Measurements from ENCODE around the gene ACOXL. TPM values are rescaled to one million over a fixed set of nuclear protein-coding genes. Genes with fewer than 3 reads are reported as not detected.

The ACOXL gene
- polyA plus RNA-seq, 3 donors from 2014 or later, result not detected

DNA sequence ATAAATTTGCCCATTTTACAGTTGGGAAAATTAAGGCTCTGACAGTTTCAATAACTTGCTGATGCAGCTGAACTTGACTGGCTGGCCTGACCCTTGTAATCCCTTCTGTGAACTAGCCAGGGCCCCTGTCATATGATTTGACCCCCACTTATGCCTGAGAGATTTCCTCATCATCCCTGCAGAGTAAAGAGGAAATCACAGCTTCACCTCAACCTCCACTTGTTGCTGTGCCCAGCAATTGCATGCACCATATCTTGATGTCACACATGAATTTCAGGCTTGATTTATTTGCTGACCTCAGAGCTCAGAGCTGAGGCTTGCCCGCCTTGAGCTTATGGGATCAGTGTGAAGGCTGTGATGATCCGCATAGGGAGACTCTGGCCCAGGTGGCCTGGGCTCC is 108.1 kb downstream of the ACOXL start:
- H3K9me3 Mint-ChIP-seq, result peaks cover 0 to 3% (median 0%) of the 10 kb centered on the region in 6 donors

GRCh38 chr2:110842048-110842447 is 109.7 kb downstream of the ACOXL start:
- peaks cover 53 to 74% of the 10 kb centered on the region in 2 donors for H3K4me1 Mint-ChIP-seq
- no peak overlapping the region for H3K4me3 Mint-ChIP-seq
- no peak for DNase-seq
- H3K27ac Mint-ChIP-seq, result no peak overlapping the region
- peaks cover 0 to 3% (median 0%) of the 10 kb centered on the region in 6 donors for H3K9me3 Mint-ChIP-seq
- H3K36me3 Mint-ChIP-seq, result peaks cover 0 to 4% (median 0%) of the 10 kb centered on the region in 3 donors
- peaks cover 12 to 27% (median 22%) of the 10 kb centered on the region in 3 donors for H3K27me3 Mint-ChIP-seq (ENCODE audit: low read depth in 3 of 3)

More for the DNA sequence above, 108.1 kb downstream of the ACOXL start:
- DNase-seq, result peak in 1 of 3 donors; percentile 32
- peaks cover 0 to 12% (median 9%) of the 10 kb centered on the region in 3 donors for H3K27me3 Mint-ChIP-seq (ENCODE audit: low read depth in 3 of 3)
- H3K4me3 Mint-ChIP-seq, result peak overlapping the region in 4 of 5 donors; percentile 10 to 48 (median 36)
- H3K36me3 Mint-ChIP-seq, result peaks cover 0 to 4% (median 0%) of the 10 kb centered on the region in 3 donors
- H3K27ac Mint-ChIP-seq, result peak overlapping the region in 1 of 6 donors; percentile 60
- H3K4me1 Mint-ChIP-seq, result peaks cover 38 to 59% of the 10 kb centered on the region in 2 donors

- H3K9me3 Mint-ChIP-seq, result peaks cover 0 to 3% (median 0%) of the 10 kb centered on the region in 6 donors
- H3K4me1 Mint-ChIP-seq, result peaks cover 68 to 89% of the 10 kb centered on the region in 2 donors
- peaks cover 14 to 34% (median 23%) of the 10 kb centered on the region in 3 donors for H3K27me3 Mint-ChIP-seq (ENCODE audit: low read depth in 3 of 3)
- H3K27ac Mint-ChIP-seq, result no peak overlapping the region
- peak overlapping the region in 1 of 5 donors; percentile 1 for H3K4me3 Mint-ChIP-seq
- H3K36me3 Mint-ChIP-seq, result peaks cover 0 to 4% (median 0%) of the 10 kb centered on the region in 3 donors
- no peak for DNase-seq
Observed at GRCh38 chr2:110843496-110843895, 111.1 kb downstream of the ACOXL start.

GRCh38 chr2:110843959-110844510 is 111.7 kb downstream of the ACOXL start:
- no peak for DNase-seq
- no peak overlapping the region for H3K27ac Mint-ChIP-seq
- peaks cover 70 to 90% of the 10 kb centered on the region in 2 donors for H3K4me1 Mint-ChIP-seq
- H3K27me3 Mint-ChIP-seq (ENCODE audit: low read depth in 3 of 3), result peaks cover 18 to 34% (median 23%) of the 10 kb centered on the region in 3 donors
- H3K36me3 Mint-ChIP-seq, result peaks cover 0 to 4% (median 0%) of the 10 kb centered on the region in 3 donors
- H3K4me3 Mint-ChIP-seq, result no peak overlapping the region
- H3K9me3 Mint-ChIP-seq, result peaks cover 0 to 3% (median 0%) of the 10 kb centered on the region in 6 donors

- H3K36me3 Mint-ChIP-seq, result no peaks in the 10 kb centered on the region
- H3K4me3 Mint-ChIP-seq, result peak overlapping the region; percentile 75 to 95 (median 82)
- H3K4me1 Mint-ChIP-seq, result peaks cover 80 to 90% of the 10 kb centered on the region in 2 donors
- H3K9me3 Mint-ChIP-seq, result peaks cover 0 to 3% (median 0%) of the 10 kb centered on the region in 6 donors
- no peak for DNase-seq
- peak overlapping the region; percentile 92 to 98 (median 94) for H3K27ac Mint-ChIP-seq
- peaks cover 23 to 42% (median 27%) of the 10 kb centered on the region in 3 donors for H3K27me3 Mint-ChIP-seq (ENCODE audit: low read depth in 3 of 3)
Observed at GRCh38 chr2:110847651-110848050, 115.3 kb downstream of the ACOXL start.

GRCh38 chr2:110848071-110848470 is 115.7 kb downstream of the ACOXL start:
- Mint-ChIP-seq H3K36me3 (no peaks in the 10 kb centered on the region), H3K27ac (peak overlapping the region in 5 of 6 donors; percentile 42 to 98 (median 94)), H3K4me1 (peaks cover 83 to 94% of the 10 kb centered on the region in 2 donors)

DNA sequence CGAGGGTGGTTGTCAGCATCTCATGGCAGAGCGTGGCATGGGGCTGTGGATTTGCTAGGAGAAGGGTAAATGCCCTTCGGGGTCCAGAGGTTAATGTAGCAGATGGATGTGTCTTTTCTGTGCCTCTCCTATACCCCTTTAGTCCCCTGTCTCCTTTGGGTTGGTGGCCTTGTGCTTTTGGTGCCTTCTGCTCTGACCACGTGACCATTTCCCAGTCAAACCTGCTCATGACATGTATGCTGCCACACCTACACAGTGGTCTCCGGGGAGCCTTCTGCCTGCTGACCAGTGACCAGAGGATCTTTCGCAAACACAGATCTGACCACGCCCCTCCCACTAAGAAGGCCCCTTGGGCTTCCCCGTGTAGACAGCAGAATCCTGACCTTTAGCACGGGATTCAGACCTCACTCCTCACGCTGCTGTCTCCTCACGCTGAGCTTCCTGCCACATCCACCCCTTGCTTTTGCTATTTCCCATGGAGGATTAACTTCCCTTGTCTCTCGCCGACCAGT is 116.2 kb downstream of the ACOXL start:
- peaks cover 85 to 96% of the 10 kb centered on the region in 2 donors for H3K4me1 Mint-ChIP-seq

More at GRCh38 chr2:110848071-110848470, 115.7 kb downstream of the ACOXL start:
- no peak for DNase-seq
- Mint-ChIP-seq H3K4me3 (peak overlapping the region in 3 of 5 donors; percentile 77 to 95 (median 91)), H3K27me3 (ENCODE audit: low read depth in 3 of 3) (peaks cover 24 to 44% (median 27%) of the 10 kb centered on the region in 3 donors), H3K9me3 (peaks cover 0 to 3% (median 0%) of the 10 kb centered on the region in 6 donors)

GRCh38 chr2:110851531-110851930 is 119.2 kb downstream of the ACOXL start:
- Mint-ChIP-seq H3K27me3 (ENCODE audit: low read depth in 3 of 3) (peaks cover 15 to 25% (median 18%) of the 10 kb centered on the region in 3 donors), H3K27ac (peak overlapping the region in 4 of 6 donors; percentile 74 to 95 (median 84)), H3K36me3 (no peaks in the 10 kb centered on the region), H3K4me3 (peak overlapping the region; percentile 21 to 88 (median 77)), H3K4me1 (peaks cover 89 to 100% of the 10 kb centered on the region in 2 donors), H3K9me3 (no peaks in the 10 kb centered on the region)
- DNase-seq, result no peak

More for the DNA sequence above, 116.2 kb downstream of the ACOXL start:
- Mint-ChIP-seq H3K4me3 (peak overlapping the region in 2 of 5 donors; percentile 23 to 27), H3K27me3 (ENCODE audit: low read depth in 3 of 3) (peaks cover 24 to 44% (median 25%) of the 10 kb centered on the region in 3 donors), H3K9me3 (peaks cover 0 to 3% (median 0%) of the 10 kb centered on the region in 6 donors), H3K36me3 (no peaks in the 10 kb centered on the region), H3K27ac (peak overlapping the region in 2 of 6 donors; percentile 66 to 77)
- DNase-seq, result no peak

GRCh38 chr2:110852051-110852450 is 119.7 kb downstream of the ACOXL start:
- Mint-ChIP-seq H3K4me1 (peaks cover 85 to 100% of the 10 kb centered on the region in 2 donors), H3K36me3 (no peaks in the 10 kb centered on the region)

GRCh38 chr2:110852541-110853263 is 120.3 kb downstream of the ACOXL start:
- H3K4me3 Mint-ChIP-seq, result peak overlapping the region; percentile 73 to 88 (median 77)
- peaks cover 6 to 15% (median 11%) of the 10 kb centered on the region in 3 donors for H3K27me3 Mint-ChIP-seq (ENCODE audit: low read depth in 3 of 3)
- no peaks in the 10 kb centered on the region for H3K9me3 Mint-ChIP-seq
- peak overlapping the region; percentile 75 to 95 (median 92) for H3K27ac Mint-ChIP-seq
- no peaks in the 10 kb centered on the region for H3K36me3 Mint-ChIP-seq
- H3K4me1 Mint-ChIP-seq, result peaks cover 78 to 95% of the 10 kb centered on the region in 2 donors
- DNase-seq, result peak; percentile 81 to 84 (median 82)

More at GRCh38 chr2:110852051-110852450, 119.7 kb downstream of the ACOXL start:
- Mint-ChIP-seq H3K9me3 (no peaks in the 10 kb centered on the region), H3K27me3 (ENCODE audit: low read depth in 3 of 3) (peaks cover 9 to 19% (median 12%) of the 10 kb centered on the region in 3 donors), H3K4me3 (peak overlapping the region; percentile 73 to 88 (median 77)), H3K27ac (peak overlapping the region; percentile 75 to 95 (median 92))
- no peak for DNase-seq

- peaks cover 76 to 93% of the 10 kb centered on the region in 2 donors for H3K4me1 Mint-ChIP-seq
- no peaks in the 10 kb centered on the region for H3K36me3 Mint-ChIP-seq
- peak overlapping the region; percentile 73 to 88 (median 77) for H3K4me3 Mint-ChIP-seq
- no peaks in the 10 kb centered on the region for H3K9me3 Mint-ChIP-seq
- DNase-seq, result peak; percentile 44 to 51 (median 46)
- peak overlapping the region; percentile 75 to 95 (median 92) for H3K27ac Mint-ChIP-seq
- H3K27me3 Mint-ChIP-seq (ENCODE audit: low read depth in 3 of 3), result peaks cover 8 to 14% (median 11%) of the 10 kb centered on the region in 3 donors
Observed at GRCh38 chr2:110853516-110853915, 121.1 kb downstream of the ACOXL start.

DNA sequence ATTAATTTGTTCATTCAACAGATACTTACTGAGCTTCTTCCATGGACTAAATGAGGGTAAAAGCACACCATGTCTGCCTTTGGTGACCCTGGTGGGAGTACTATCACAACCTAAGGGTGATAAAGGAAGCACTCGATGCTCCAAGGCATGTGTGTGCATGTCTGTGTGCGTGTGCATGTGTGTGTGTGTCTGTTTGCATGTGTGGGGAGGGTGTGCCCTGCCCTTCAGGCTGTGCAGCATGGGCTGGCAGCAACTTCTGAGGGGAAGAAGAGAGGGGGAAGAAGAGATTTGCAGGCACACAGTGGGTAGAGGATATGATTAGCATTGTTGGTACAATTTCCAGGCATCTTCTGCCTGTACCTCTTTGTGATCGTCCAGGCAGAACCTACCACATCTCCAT is 121.6 kb downstream of the ACOXL start:
- peaks cover 7 to 14% (median 8%) of the 10 kb centered on the region in 3 donors for H3K27me3 Mint-ChIP-seq (ENCODE audit: low read depth in 3 of 3)
- H3K4me3 Mint-ChIP-seq, result peak overlapping the region in 1 of 5 donors; percentile 33
- peaks cover 76 to 93% of the 10 kb centered on the region in 2 donors for H3K4me1 Mint-ChIP-seq
- DNase-seq, result no peak
- H3K9me3 Mint-ChIP-seq, result no peaks in the 10 kb centered on the region
- H3K27ac Mint-ChIP-seq, result peak overlapping the region in 2 of 6 donors; percentile 54 to 75
- no peaks in the 10 kb centered on the region for H3K36me3 Mint-ChIP-seq

GRCh38 chr2:110854355-110855081 is 122.1 kb downstream of the ACOXL start:
- Mint-ChIP-seq H3K27ac (peak overlapping the region in 3 of 6 donors; percentile 50 to 75 (median 50)), H3K4me1 (peaks cover 79 to 93% of the 10 kb centered on the region in 2 donors), H3K4me3 (peak overlapping the region in 1 of 5 donors; percentile 5), H3K27me3 (ENCODE audit: low read depth in 3 of 3) (peaks cover 5 to 20% (median 8%) of the 10 kb centered on the region in 3 donors), H3K9me3 (no peaks in the 10 kb centered on the region), H3K36me3 (no peaks in the 10 kb centered on the region)
- DNase-seq, result no peak
